Measurements from ENCODE around the gene IGF2BP2. TPM values are rescaled to one million over a fixed set of nuclear protein-coding genes. Genes with fewer than 3 reads are reported as not detected.
A peak's percentile ranks its signal among the peaks of the same experiment; 100 is the strongest.
"Not testable (repeated sequence)": the region's sequence is repeated elsewhere in the genome, so short reads cannot be mapped to it uniquely, and the experiment has no call there.

The IGF2BP2 gene
- total RNA-seq, 1 donor = 67.8 TPM

- DNase-seq (ENCODE audit: low read depth) = peak; percentile 86
- no peak for TF ChIP-seq CTCF (IDR thresholded peaks at IDR 0.05; ENCODE audit: insufficient read depth, low read depth, low read length)
- H3K4me3 ChIP-seq (ENCODE audit: low read depth, low read length) = peak overlapping the region; percentile 82
Observed at GRCh38 chr3:185820973-185821758, 3.7 kb downstream of the IGF2BP2 start.

- TF ChIP-seq CTCF (IDR thresholded peaks at IDR 0.05; ENCODE audit: insufficient read depth, low read depth, low read length) = no peak
- no peak overlapping the region for H3K4me3 ChIP-seq (ENCODE audit: low read depth, low read length)
- DNase-seq (ENCODE audit: low read depth) = no peak
Observed at GRCh38 chr3:185818267-185818875, 6.5 kb downstream of the IGF2BP2 start.

- peak; percentile 53 for DNase-seq (ENCODE audit: low read depth)
Observed at GRCh38 chr3:185815391-185816282, 9.2 kb downstream of the IGF2BP2 start.

GRCh38 chr3:185813691-185814215, 11.1 kb downstream of the IGF2BP2 start:
- H3K4me3 ChIP-seq (ENCODE audit: low read depth, low read length) = no peak overlapping the region
- peak; percentile 84 for DNase-seq (ENCODE audit: low read depth)
- TF ChIP-seq CTCF (IDR thresholded peaks at IDR 0.05; ENCODE audit: insufficient read depth, low read depth, low read length) = no peak

More at GRCh38 chr3:185815391-185816282, 9.2 kb downstream of the IGF2BP2 start:
- TF ChIP-seq CTCF (IDR thresholded peaks at IDR 0.05; ENCODE audit: insufficient read depth, low read depth, low read length) = no peak
- H3K4me3 ChIP-seq (ENCODE audit: low read depth, low read length) = peak overlapping the region; percentile 15

GRCh38 chr3:185813205-185813604, 11.6 kb downstream of the IGF2BP2 start:
- no peak for TF ChIP-seq CTCF (IDR thresholded peaks at IDR 0.05; ENCODE audit: insufficient read depth, low read depth, low read length)
- DNase-seq (ENCODE audit: low read depth) = peak; percentile 79

GRCh38 chr3:185807445-185808068, 17.3 kb downstream of the IGF2BP2 start:
- H3K4me3 ChIP-seq (ENCODE audit: low read depth, low read length) = no peak overlapping the region
- no peak for TF ChIP-seq CTCF (IDR thresholded peaks at IDR 0.05; ENCODE audit: insufficient read depth, low read depth, low read length)
- DNase-seq (ENCODE audit: low read depth) = no peak

More at GRCh38 chr3:185813205-185813604, 11.6 kb downstream of the IGF2BP2 start:
- H3K4me3 ChIP-seq (ENCODE audit: low read depth, low read length) = no peak overlapping the region

- DNase-seq (ENCODE audit: low read depth); H3K4me3 ChIP-seq (ENCODE audit: low read depth, low read length): not testable (repeated sequence)
Observed at GRCh38 chr3:185798831-185799110, 26.1 kb downstream of the IGF2BP2 start.
